Calu3 (cell line): ENCODE data around the gene ST14. TPM values are rescaled to one million over a fixed set of nuclear protein-coding genes. Genes with fewer than 3 reads are reported as not detected.

Source experiments
- BruUV-seq: library from RNA; stranded (reverse); fragments of 400-500 nt; replicated peaks from 2 replicates; lab custom pipeline; 2021; lab: Mats Ljungman, UMichigan
- CTCF ChIA-PET: fragments of 300-600 bp; sonication (Branson Sonifier 250); formaldehyde crosslinking; loops from one replicate; lab custom pipeline; 2022; ENCODE audit warnings: antibody characterized with exemption; lab: Charles Lee
- DNase-seq: peaks from one replicate; pipeline ENCODE4 v3.0.0; 2022
- H3K27ac Mint-ChIP-seq: one replicate; pipeline ENCODE4 v1.8.0; 2022; ENCODE audit warnings: mixed read lengths; ENCODE audit not compliant: unreplicated experiment
- H3K27me3 Mint-ChIP-seq: one replicate; pipeline ENCODE4 v1.8.0; 2022; ENCODE audit warnings: mixed read lengths; ENCODE audit not compliant: unreplicated experiment
- H3K36me3 Mint-ChIP-seq: one replicate; pipeline ENCODE4 v1.8.0; 2022; ENCODE audit warnings: mild to moderate bottlenecking, moderate library complexity, mixed read lengths; ENCODE audit not compliant: insufficient read depth, unreplicated experiment
- H3K4me1 Mint-ChIP-seq: one replicate; pipeline ENCODE4 v1.8.0; 2022; ENCODE audit warnings: mild to moderate bottlenecking, low read depth, mixed read lengths; ENCODE audit not compliant: unreplicated experiment
- H3K4me3 Mint-ChIP-seq: one replicate; pipeline ENCODE4 v1.8.0; 2022; ENCODE audit warnings: mild to moderate bottlenecking, low read depth, moderate library complexity, mixed read lengths; ENCODE audit not compliant: unreplicated experiment
- H3K9me3 Mint-ChIP-seq: one replicate; pipeline ENCODE4 v1.8.0; 2022; ENCODE audit warnings: low read depth, mixed read lengths; ENCODE audit not compliant: unreplicated experiment
- intact Hi-C: fragments of 100-400 bp; cut with micrococcal nuclease; formaldehyde crosslinking; loops from one replicate; pipeline ENCODE4 v1.10.0; 2022; ENCODE audit not compliant: unreplicated experiment
- total RNA-seq: library from RNA; stranded (reverse); gene quantifications from 2 replicates; pipeline ENCODE4 v1.2.3, GENCODE V29; 2022
- TF ChIP-seq, protein P1 (sequence below): fragments of 200-600 bp; IDR thresholded peaks from one replicate; pipeline ENCODE4 v1.8.0; 2022; ENCODE audit warnings: antibody characterized with exemption; ENCODE audit not compliant: unreplicated experiment

Gene ST14
- total RNA-seq, 1 experiment from 2014 or later, result 153 TPM

DNA sequence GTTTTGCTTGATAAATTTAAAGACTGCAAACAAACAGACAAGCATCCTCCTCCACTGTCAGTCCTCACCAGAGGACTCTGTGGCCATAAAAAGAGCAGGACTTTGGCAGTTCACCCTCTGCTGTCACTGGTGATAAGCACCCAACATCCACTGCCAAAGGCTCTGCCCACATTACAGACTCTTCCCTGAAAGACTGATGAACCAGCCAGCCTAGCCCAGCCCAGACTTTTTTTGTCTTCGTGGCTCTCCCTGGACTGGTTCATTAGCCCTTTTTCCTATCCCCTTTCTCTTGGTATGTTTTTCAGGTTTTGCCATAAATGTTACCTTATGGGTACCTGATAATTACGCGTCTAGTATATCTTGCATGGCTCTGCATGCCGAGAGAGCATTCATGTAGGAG lies 15.1 kb downstream of the ST14 start:
- no peaks in the 10 kb centered on the region for H3K9me3 Mint-ChIP-seq
- no peak for DNase-seq
- no peaks in the 10 kb centered on the region for H3K27me3 Mint-ChIP-seq
- H3K27ac Mint-ChIP-seq, result no peak overlapping the region
- TF ChIP-seq, protein P1, sequence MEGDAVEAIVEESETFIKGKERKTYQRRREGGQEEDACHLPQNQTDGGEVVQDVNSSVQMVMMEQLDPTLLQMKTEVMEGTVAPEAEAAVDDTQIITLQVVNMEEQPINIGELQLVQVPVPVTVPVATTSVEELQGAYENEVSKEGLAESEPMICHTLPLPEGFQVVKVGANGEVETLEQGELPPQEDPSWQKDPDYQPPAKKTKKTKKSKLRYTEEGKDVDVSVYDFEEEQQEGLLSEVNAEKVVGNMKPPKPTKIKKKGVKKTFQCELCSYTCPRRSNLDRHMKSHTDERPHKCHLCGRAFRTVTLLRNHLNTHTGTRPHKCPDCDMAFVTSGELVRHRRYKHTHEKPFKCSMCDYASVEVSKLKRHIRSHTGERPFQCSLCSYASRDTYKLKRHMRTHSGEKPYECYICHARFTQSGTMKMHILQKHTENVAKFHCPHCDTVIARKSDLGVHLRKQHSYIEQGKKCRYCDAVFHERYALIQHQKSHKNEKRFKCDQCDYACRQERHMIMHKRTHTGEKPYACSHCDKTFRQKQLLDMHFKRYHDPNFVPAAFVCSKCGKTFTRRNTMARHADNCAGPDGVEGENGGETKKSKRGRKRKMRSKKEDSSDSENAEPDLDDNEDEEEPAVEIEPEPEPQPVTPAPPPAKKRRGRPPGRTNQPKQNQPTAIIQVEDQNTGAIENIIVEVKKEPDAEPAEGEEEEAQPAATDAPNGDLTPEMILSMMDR, result no peak
- no peak overlapping the region for H3K4me3 Mint-ChIP-seq
- H3K36me3 Mint-ChIP-seq, result no peaks in the 10 kb centered on the region
- CTCF ChIA-PET, result no interaction called here
- intact Hi-C loops, result no loop called here
- H3K4me1 Mint-ChIP-seq, result peaks cover 42% of the 10 kb centered on the region
- no TSS peak for BruUV-seq

DNA sequence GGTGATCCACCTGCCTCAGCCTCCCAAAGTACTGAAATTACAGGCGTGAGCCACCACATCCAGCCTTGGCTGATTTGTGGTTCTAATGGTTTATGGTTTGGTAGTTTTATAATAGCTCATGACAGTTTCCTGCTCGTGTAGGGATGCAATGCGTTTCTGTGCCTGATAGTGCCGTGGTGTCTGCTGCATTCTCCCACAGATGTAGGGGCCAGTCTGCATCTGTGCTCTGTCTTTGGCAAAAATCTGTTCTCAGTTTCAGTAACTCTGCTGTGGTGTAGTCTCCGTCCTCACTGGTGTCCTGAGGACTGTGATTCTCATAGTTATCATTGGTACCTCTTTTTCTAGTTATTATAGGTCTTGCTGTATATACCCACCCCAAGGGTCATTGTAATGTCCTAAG lies 16.3 kb downstream of the ST14 start:
- TF ChIP-seq, protein P1, result no peak
- intact Hi-C loops, result no loop called here
- no peaks in the 10 kb centered on the region for H3K27me3 Mint-ChIP-seq
- no TSS peak for BruUV-seq
- no peak for DNase-seq
- H3K36me3 Mint-ChIP-seq, result peaks cover 2% of the 10 kb centered on the region
- no peaks in the 10 kb centered on the region for H3K9me3 Mint-ChIP-seq
- no peak overlapping the region for H3K4me3 Mint-ChIP-seq
- no peak overlapping the region for H3K27ac Mint-ChIP-seq
- CTCF ChIA-PET, result interaction anchor here (0.8 kb wide), 1 partner anchor 10 kb away, joined by 4 read pairs; no protein-coding TSS in a partner anchor
- peaks cover 42% of the 10 kb centered on the region for H3K4me1 Mint-ChIP-seq

DNA sequence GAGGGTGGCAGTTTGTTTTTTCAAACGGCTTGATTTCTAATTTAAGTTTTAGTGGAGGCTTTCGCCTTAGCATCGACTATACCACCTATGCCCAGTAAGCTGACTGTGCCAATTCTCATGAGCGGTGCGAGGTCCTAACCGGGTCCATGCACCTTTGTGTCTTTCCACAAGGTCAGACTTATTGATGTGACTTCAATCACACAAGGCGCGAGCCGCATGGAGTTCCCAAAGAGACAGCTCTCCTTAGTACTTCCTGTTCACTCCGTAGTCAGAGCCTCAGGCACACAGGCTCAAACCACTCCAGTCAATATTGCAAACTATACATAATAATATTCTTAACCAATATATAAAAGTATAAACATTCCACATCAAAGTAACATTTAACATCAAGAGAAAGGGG lies 18.2 kb downstream of the ST14 start:
- H3K9me3 Mint-ChIP-seq, result no peaks in the 10 kb centered on the region
- CTCF ChIA-PET, result no interaction called here
- BruUV-seq, result no TSS peak
- intact Hi-C loops, result no loop called here
- H3K27ac Mint-ChIP-seq, result no peak overlapping the region
- peaks cover 49% of the 10 kb centered on the region for H3K4me1 Mint-ChIP-seq
- TF ChIP-seq, protein P1, result no peak
- H3K36me3 Mint-ChIP-seq, result peaks cover 3% of the 10 kb centered on the region
- no peaks in the 10 kb centered on the region for H3K27me3 Mint-ChIP-seq
- no peak for DNase-seq
- H3K4me3 Mint-ChIP-seq, result no peak overlapping the region

DNA sequence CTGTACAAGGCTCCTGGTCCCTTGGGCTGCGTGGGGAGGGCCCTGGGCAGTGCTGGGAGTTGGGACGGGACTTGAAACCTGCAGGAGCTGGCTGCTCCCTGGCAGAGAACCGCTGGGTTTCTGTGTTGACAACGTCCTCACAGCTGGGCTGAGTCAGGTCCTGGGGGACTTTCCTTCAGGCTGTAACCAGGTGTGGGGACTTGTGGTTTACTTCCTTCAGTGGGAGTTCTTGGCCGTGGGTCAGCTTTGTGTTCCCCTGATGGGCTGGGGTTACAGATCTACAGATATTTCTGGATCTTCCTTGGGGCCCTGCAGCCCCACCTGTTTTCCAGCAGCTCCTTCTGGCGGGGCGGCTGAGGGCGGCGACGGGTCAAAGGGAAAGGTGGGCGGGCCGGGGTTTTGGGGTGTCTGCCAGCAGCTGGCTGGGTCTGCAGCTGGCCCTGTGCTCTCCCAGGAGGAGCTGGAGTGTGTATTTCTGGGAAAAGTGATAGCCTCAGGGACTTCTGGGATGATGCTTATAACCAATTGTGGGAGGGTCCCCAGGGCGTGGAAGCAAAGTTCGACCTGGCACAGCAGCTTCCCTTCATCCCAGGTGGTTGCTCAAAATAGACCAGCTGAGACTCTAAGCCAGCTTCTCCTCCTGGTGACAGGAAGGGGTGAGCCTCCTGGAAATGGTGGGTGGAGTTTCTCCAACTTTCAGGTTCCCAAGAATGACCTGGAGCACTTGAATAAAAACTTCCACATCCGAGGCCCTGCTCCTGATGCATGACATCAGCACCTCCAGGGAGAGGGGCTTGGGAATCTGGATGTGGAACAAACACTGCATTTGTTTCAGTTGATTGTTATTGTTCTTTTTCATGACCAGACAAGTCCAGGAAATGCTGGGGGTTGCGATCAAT lies 19.1 kb downstream of the ST14 start:
- Mint-ChIP-seq H3K27ac (no peak overlapping the region), H3K9me3 (no peaks in the 10 kb centered on the region), H3K4me1 (peaks cover 49% of the 10 kb centered on the region), H3K4me3 (peak overlapping the region; percentile 41), H3K36me3 (peaks cover 3% of the 10 kb centered on the region), H3K27me3 (no peaks in the 10 kb centered on the region)
- no TSS peak for BruUV-seq
- CTCF ChIA-PET, result interaction anchor here (0.9 kb wide), 1 partner anchor 46 kb away, joined by 4 read pairs; no protein-coding TSS in a partner anchor
- TF ChIP-seq, protein P1, result no peak
- no peak for DNase-seq
- intact Hi-C loops, result no loop called here
